Measurements from ENCODE around the gene SERPINE3. TPM values are rescaled to one million over a fixed set of nuclear protein-coding genes. Genes with fewer than 3 reads are reported as not detected.

The SERPINE3 gene
- total and polyA plus RNA-seq, 4 donors: 0.63 TPM; not detected in 3

DNA sequence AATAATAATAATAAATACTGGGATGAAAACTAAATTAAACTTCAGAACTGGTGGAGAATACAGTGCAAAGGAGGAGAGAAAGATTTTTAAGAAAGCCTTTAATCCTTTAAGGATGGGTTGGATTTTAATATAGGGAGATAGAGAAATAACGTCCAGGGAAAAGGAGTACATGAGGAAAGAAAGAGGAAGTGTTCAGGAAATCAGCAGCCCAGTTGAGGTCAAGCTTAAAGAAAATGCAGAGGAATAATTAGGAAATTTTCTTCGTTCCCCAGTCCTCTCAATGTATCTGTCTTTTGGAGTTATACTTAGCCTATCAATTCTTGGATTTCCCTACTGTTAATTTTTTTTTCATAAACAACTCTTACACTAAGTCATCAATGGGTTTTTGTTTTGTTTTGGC, 65.7 kb downstream of the SERPINE3 start:
- no peaks in the 10 kb centered on the region for H3K4me1 ChIP-seq (ENCODE audit: control insufficient read depth in 4 of 4, insufficient read depth in 4 of 4, low read length in 3 of 4)
- H3K27ac ChIP-seq (ENCODE audit: low read depth in 1 of 2, low read length in 2 of 2): no peak overlapping the region
- H3K36me3 ChIP-seq (ENCODE audit: control insufficient read depth in 4 of 4, insufficient read depth in 3 of 4, low read depth in 1 of 4, low read length in 3 of 4): peaks cover 0 to 3% (median 2%) of the 10 kb centered on the region in 4 donors
- no peaks in the 10 kb centered on the region for H3K9me3 ChIP-seq (ENCODE audit: control insufficient read depth in 4 of 4, low read length in 3 of 4)
- no peaks in the 10 kb centered on the region for H3K27me3 ChIP-seq (ENCODE audit: control insufficient read depth in 4 of 4, insufficient read depth in 4 of 4, low read length in 3 of 4)
- H3K9ac ChIP-seq (ENCODE audit: low read depth in 1 of 2, low read length in 2 of 2): no peak overlapping the region
- WGBS: 68% methylated on average over 2 of the region's 2 CpGs
- DNase-seq (ENCODE audit: low spot score): no peak
- TF ChIP-seq, protein P1, sequence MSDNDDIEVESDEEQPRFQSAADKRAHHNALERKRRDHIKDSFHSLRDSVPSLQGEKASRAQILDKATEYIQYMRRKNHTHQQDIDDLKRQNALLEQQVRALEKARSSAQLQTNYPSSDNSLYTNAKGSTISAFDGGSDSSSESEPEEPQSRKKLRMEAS (IDR thresholded peaks at IDR 0.05): no peak
- no peak for TF ChIP-seq ATF3 (IDR thresholded peaks at IDR 0.05)
- no peak for TF ChIP-seq ZBTB33 (IDR thresholded peaks at IDR 0.05)
- TF ChIP-seq REST (IDR thresholded peaks at IDR 0.05): no peak
- TF ChIP-seq YY1 (IDR thresholded peaks at IDR 0.05): no peak
- no peak for TF ChIP-seq SP1 (IDR thresholded peaks at IDR 0.05)
- TF ChIP-seq HNF4G (IDR thresholded peaks at IDR 0.05): no peak
- TF ChIP-seq JUND (IDR thresholded peaks at IDR 0.05): no peak
- TF ChIP-seq HNF4A (conservative IDR thresholded peaks at IDR 0.05): no peak
- TF ChIP-seq GABPA (IDR thresholded peaks at IDR 0.05 in 1 of 2, conservative IDR thresholded peaks at IDR 0.05 in 1 of 2): no peak
- TF ChIP-seq TAF1 (conservative IDR thresholded peaks at IDR 0.05): no peak
- TF ChIP-seq FOXA1 (IDR thresholded peaks at IDR 0.05): no peak
- no peak for TF ChIP-seq EGR1 (IDR thresholded peaks at IDR 0.05; ENCODE audit: low read depth in 2 of 2)
- no peak for TF ChIP-seq NR2F2 (IDR thresholded peaks at IDR 0.05)
- TF ChIP-seq RAD21 (IDR thresholded peaks at IDR 0.05): no peak
- TF ChIP-seq RXRA (IDR thresholded peaks at IDR 0.05): no peak
- no peak for TF ChIP-seq FOXA2 (IDR thresholded peaks at IDR 0.05)
- H3K4me3 ChIP-seq (ENCODE audit: low read depth in 1 of 3, low read length in 3 of 3): no peak overlapping the region

GRCh38 chr13:51412431-51412830, 72.9 kb downstream of the SERPINE3 start:
- no peak overlapping the region for H3K9ac ChIP-seq (ENCODE audit: low read depth in 1 of 2, low read length in 2 of 2)
- no peak overlapping the region for H3K4me3 ChIP-seq (ENCODE audit: low read depth in 1 of 3, low read length in 3 of 3)
- no peak overlapping the region for H3K27ac ChIP-seq (ENCODE audit: low read depth in 1 of 2, low read length in 2 of 2)
- peaks cover 0 to 10% (median 1%) of the 10 kb centered on the region in 4 donors for H3K4me1 ChIP-seq (ENCODE audit: control insufficient read depth in 4 of 4, insufficient read depth in 4 of 4, low read length in 3 of 4)
- no peaks in the 10 kb centered on the region for H3K27me3 ChIP-seq (ENCODE audit: control insufficient read depth in 4 of 4, insufficient read depth in 4 of 4, low read length in 3 of 4)
- H3K9me3 ChIP-seq (ENCODE audit: control insufficient read depth in 4 of 4, low read length in 3 of 4): no peaks in the 10 kb centered on the region
- WGBS: 97% methylated on average over 3 of the region's 3 CpGs
- H3K36me3 ChIP-seq (ENCODE audit: control insufficient read depth in 4 of 4, insufficient read depth in 3 of 4, low read depth in 1 of 4, low read length in 3 of 4): peaks cover 0 to 12% (median 5%) of the 10 kb centered on the region in 4 donors
- no peak for DNase-seq (ENCODE audit: low spot score)
- TF ChIP-seq EGR1 (IDR thresholded peaks at IDR 0.05; ENCODE audit: low read depth in 2 of 2) (no peak), ATF3 (IDR thresholded peaks at IDR 0.05) (no peak), FOXA2 (IDR thresholded peaks at IDR 0.05) (no peak), REST (IDR thresholded peaks at IDR 0.05) (no peak), TAF1 (conservative IDR thresholded peaks at IDR 0.05) (no peak), HNF4G (IDR thresholded peaks at IDR 0.05) (no peak), SP1 (IDR thresholded peaks at IDR 0.05) (no peak), FOXA1 (IDR thresholded peaks at IDR 0.05) (no peak), GABPA (IDR thresholded peaks at IDR 0.05 in 1 of 2, conservative IDR thresholded peaks at IDR 0.05 in 1 of 2) (no peak), ZBTB33 (IDR thresholded peaks at IDR 0.05) (no peak), RAD21 (IDR thresholded peaks at IDR 0.05) (no peak)
- TF ChIP-seq, protein P2, sequence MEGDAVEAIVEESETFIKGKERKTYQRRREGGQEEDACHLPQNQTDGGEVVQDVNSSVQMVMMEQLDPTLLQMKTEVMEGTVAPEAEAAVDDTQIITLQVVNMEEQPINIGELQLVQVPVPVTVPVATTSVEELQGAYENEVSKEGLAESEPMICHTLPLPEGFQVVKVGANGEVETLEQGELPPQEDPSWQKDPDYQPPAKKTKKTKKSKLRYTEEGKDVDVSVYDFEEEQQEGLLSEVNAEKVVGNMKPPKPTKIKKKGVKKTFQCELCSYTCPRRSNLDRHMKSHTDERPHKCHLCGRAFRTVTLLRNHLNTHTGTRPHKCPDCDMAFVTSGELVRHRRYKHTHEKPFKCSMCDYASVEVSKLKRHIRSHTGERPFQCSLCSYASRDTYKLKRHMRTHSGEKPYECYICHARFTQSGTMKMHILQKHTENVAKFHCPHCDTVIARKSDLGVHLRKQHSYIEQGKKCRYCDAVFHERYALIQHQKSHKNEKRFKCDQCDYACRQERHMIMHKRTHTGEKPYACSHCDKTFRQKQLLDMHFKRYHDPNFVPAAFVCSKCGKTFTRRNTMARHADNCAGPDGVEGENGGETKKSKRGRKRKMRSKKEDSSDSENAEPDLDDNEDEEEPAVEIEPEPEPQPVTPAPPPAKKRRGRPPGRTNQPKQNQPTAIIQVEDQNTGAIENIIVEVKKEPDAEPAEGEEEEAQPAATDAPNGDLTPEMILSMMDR (IDR thresholded peaks at IDR 0.05; ENCODE audit: low read depth, low read length, missing input control): no peak
